Type B pancreatic cell (in vitro differentiated cells): ENCODE measurements around the gene SEL1L3. TPM values are rescaled to one million over a fixed set of nuclear protein-coding genes. Genes with fewer than 3 reads are reported as not detected.
A peak's percentile ranks its signal among the peaks of the same experiment; 100 is the strongest.

ENCODE experiments used
- DNase-seq: peaks from one replicate; pipeline ENCODE4 v3.0.0; 2021; ENCODE audit warnings: mixed read lengths; ENCODE audit not compliant: unreplicated experiment; ENCODE audit errors: extremely low spot score
- H3K27ac Mint-ChIP-seq: 2 replicates; pipeline ENCODE4 v1.8.0; 2021; ENCODE audit warnings: mild to moderate bottlenecking, mixed read lengths
- H3K27me3 Mint-ChIP-seq: 2 replicates; pipeline ENCODE4 v1.8.0; 2021; ENCODE audit warnings: mixed read lengths
- H3K36me3 Mint-ChIP-seq: 2 replicates; pipeline ENCODE4 v1.8.0; 2021; ENCODE audit warnings: mixed read lengths
- H3K4me1 Mint-ChIP-seq: one replicate; pipeline ENCODE4 v1.8.0; 2021; ENCODE audit warnings: mixed read lengths; ENCODE audit not compliant: unreplicated experiment
- H3K4me3 Mint-ChIP-seq: 2 replicates; pipeline ENCODE4 v1.8.0; 2021; ENCODE audit warnings: mild to moderate bottlenecking, mixed read lengths
- H3K9me3 Mint-ChIP-seq: 2 replicates; pipeline ENCODE4 v1.8.0; 2021; ENCODE audit warnings: mixed read lengths
- CTCF ChIP-seq: fragments of 200-600 bp; sonication (generic); conservative IDR thresholded peaks from 2 replicates; pipeline ENCODE4 v1.5.0; 2021; ENCODE audit warnings: antibody characterized with exemption, mild to moderate bottlenecking
- total RNA-seq: library from RNA; stranded (reverse); gene quantifications from 2 replicates; pipeline ENCODE4 v1.2.1, GENCODE V29; 2021; ENCODE audit warnings: low replicate concordance

SEL1L3 gene
- total RNA-seq, 1 donor from 2014 or later: 28.2 TPM

DNA sequence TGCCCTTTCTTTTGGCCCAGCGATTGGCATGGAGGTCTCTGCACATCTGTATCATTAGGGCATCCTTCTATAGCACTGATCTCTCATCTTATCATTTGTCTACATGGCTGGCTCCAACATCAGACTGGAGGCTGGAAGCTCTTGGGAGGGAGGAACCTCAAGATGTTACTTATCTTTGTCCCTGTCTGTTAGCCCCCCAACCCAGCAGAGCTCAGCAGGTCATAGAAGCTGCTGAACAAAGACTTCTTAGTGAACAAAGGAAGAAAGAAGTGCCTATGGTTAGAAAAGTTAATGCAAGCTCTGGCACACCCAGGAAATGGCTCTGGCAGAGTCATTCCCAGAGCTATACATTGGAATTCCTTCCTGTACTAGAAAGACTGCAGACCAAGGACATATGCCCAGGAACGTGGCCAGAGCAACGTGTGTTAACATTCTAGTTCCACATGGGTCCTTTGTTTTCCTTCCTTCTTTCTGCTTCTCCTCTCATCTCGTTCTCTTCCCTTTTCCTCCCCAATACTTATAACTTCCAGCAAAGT, 74.0 kb downstream of the SEL1L3 start:
- DNase-seq: no peak
- TF ChIP-seq CTCF: no peak
- H3K36me3 Mint-ChIP-seq: peaks cover 4% of the 10 kb centered on the region
- peaks cover 6% of the 10 kb centered on the region for H3K4me1 Mint-ChIP-seq
- peak overlapping the region; percentile 63 for H3K27ac Mint-ChIP-seq
- H3K4me3 Mint-ChIP-seq: no peak overlapping the region
- H3K27me3 Mint-ChIP-seq: no peaks in the 10 kb centered on the region
- H3K9me3 Mint-ChIP-seq: no peaks in the 10 kb centered on the region

GRCh38 chr4:25786497-25787065, 76.2 kb downstream of the SEL1L3 start:
- no peaks in the 10 kb centered on the region for H3K27me3 Mint-ChIP-seq
- H3K36me3 Mint-ChIP-seq: peaks cover 7% of the 10 kb centered on the region
- DNase-seq: no peak
- H3K9me3 Mint-ChIP-seq: no peaks in the 10 kb centered on the region
- H3K4me3 Mint-ChIP-seq: no peak overlapping the region
- no peak overlapping the region for H3K27ac Mint-ChIP-seq
- no peak for TF ChIP-seq CTCF
- peaks cover 6% of the 10 kb centered on the region for H3K4me1 Mint-ChIP-seq

GRCh38 chr4:25783943-25784342, 78.8 kb downstream of the SEL1L3 start:
- no peak for DNase-seq
- H3K27me3 Mint-ChIP-seq: no peaks in the 10 kb centered on the region
- peaks cover 4% of the 10 kb centered on the region for H3K4me1 Mint-ChIP-seq
- H3K36me3 Mint-ChIP-seq: peaks cover 13% of the 10 kb centered on the region
- no peak for TF ChIP-seq CTCF
- H3K27ac Mint-ChIP-seq: no peak overlapping the region
- H3K4me3 Mint-ChIP-seq: no peak overlapping the region
- H3K9me3 Mint-ChIP-seq: no peaks in the 10 kb centered on the region

DNA sequence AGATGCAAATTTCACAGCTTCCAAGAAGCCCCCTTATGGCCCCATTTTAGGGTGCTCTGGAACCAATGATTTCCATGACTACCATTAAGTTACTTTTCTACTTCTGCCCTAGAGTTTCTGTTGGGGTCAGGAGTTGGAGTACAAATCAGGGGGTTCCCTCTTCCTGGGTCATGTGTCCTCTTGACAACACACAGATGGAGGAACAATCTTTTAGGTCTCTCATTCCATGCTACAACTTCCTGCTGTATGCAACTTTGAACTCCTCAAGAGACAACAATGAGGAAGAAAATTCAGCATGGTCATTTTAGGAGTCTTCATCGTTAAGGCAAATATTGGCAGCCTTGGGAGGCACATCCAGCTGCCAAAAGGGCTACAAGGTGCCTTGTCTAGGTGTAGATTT, 79.7 kb downstream of the SEL1L3 start:
- TF ChIP-seq CTCF: no peak
- peaks cover 16% of the 10 kb centered on the region for H3K36me3 Mint-ChIP-seq

DNA sequence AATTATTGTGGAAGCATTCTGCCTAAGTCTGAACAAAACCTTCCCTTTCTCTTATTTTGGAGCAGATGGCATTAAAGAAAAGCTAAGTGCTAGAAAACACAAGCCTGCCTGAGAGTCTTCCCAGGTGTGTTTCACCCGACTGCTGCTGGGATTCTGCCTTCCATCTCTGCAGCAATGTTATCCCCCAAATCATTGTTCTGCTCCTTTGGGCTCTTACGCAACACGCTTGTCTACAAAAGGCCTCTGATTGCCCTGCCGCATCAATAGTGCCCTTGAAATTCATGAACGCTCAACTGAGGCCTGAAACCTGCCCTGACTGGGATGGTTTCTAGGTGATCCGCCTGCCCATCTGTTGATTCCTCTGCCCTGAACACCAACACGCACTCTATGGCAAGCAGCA, 80.3 kb downstream of the SEL1L3 start:
- Mint-ChIP-seq H3K9me3 (no peaks in the 10 kb centered on the region), H3K4me1 (no peaks in the 10 kb centered on the region), H3K27me3 (no peaks in the 10 kb centered on the region), H3K36me3 (peaks cover 12% of the 10 kb centered on the region), H3K4me3 (no peak overlapping the region), H3K27ac (no peak overlapping the region)
- no peak for DNase-seq
- no peak for TF ChIP-seq CTCF

More for the DNA sequence above, 79.7 kb downstream of the SEL1L3 start:
- no peak overlapping the region for H3K27ac Mint-ChIP-seq
- DNase-seq: no peak
- no peaks in the 10 kb centered on the region for H3K9me3 Mint-ChIP-seq
- no peak overlapping the region for H3K4me3 Mint-ChIP-seq
- no peaks in the 10 kb centered on the region for H3K4me1 Mint-ChIP-seq
- H3K27me3 Mint-ChIP-seq: no peaks in the 10 kb centered on the region

GRCh38 chr4:25779021-25779420, 83.8 kb downstream of the SEL1L3 start:
- no peak for DNase-seq

More at GRCh38 chr4:25779021-25779420, 83.8 kb downstream of the SEL1L3 start:
- H3K36me3 Mint-ChIP-seq: peaks cover 17% of the 10 kb centered on the region
- H3K9me3 Mint-ChIP-seq: no peaks in the 10 kb centered on the region
- no peaks in the 10 kb centered on the region for H3K27me3 Mint-ChIP-seq
- H3K4me3 Mint-ChIP-seq: no peak overlapping the region
- no peak for TF ChIP-seq CTCF
- no peaks in the 10 kb centered on the region for H3K4me1 Mint-ChIP-seq
- no peak overlapping the region for H3K27ac Mint-ChIP-seq
